ENCODE data around the gene PRMT7.

- TF ChIP-seq, protein P1, sequence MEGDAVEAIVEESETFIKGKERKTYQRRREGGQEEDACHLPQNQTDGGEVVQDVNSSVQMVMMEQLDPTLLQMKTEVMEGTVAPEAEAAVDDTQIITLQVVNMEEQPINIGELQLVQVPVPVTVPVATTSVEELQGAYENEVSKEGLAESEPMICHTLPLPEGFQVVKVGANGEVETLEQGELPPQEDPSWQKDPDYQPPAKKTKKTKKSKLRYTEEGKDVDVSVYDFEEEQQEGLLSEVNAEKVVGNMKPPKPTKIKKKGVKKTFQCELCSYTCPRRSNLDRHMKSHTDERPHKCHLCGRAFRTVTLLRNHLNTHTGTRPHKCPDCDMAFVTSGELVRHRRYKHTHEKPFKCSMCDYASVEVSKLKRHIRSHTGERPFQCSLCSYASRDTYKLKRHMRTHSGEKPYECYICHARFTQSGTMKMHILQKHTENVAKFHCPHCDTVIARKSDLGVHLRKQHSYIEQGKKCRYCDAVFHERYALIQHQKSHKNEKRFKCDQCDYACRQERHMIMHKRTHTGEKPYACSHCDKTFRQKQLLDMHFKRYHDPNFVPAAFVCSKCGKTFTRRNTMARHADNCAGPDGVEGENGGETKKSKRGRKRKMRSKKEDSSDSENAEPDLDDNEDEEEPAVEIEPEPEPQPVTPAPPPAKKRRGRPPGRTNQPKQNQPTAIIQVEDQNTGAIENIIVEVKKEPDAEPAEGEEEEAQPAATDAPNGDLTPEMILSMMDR (conservative IDR thresholded peaks at IDR 0.05) = no peak
- no peak for TF ChIP-seq ZFX (IDR thresholded peaks at IDR 0.05)
These were observed 35.1 kb upstream of the PRMT7 start for GRCh38 chr16:68275611-68276191.
